ENCODE data around the gene RARRES2. TPM values are rescaled to one million over a fixed set of nuclear protein-coding genes. Genes with fewer than 3 reads are reported as not detected.

The RARRES2 gene
- total and polyA plus RNA-seq, 4 donors: 65.9 to 198 (median 97.0) TPM

GRCh38 chr7:150379441-150380379, 38.3 kb upstream of the RARRES2 start:
- intact Hi-C loops (cut with DNase I): loop anchor here (1.0 to 10.0 kb wide), 4 partner anchors 11 to 95 kb away; partner anchors contain the start of genes RARRES2 (in 1 of the 2) and REPIN1 (in 1 of the 2)
- Histone ChIP-seq H3K9me3 (ENCODE audit: control insufficient read depth, low read length) (no peaks in the 10 kb centered on the region), H3K36me3 (ENCODE audit: control insufficient read depth in 1 of 2, insufficient read depth in 2 of 2, low read length in 1 of 2) (no peaks in the 10 kb centered on the region), H3K27me3 (ENCODE audit: control insufficient read depth in 1 of 2, insufficient read depth in 2 of 2, low read length in 1 of 2) (no peaks in the 10 kb centered on the region), H3K4me1 (ENCODE audit: control insufficient read depth in 1 of 2, insufficient read depth in 2 of 2, low read length in 2 of 2) (no peaks in the 10 kb centered on the region), H3K4me3 (ENCODE audit: low read length in 2 of 2) (peak overlapping the region; percentile 75 to 92), H3K27ac (ENCODE audit: low read depth in 1 of 2, low read length in 2 of 2) (no peak overlapping the region)
- no peak for DNase-seq
- peak; percentile 73 for ATAC-seq (ENCODE audit: low FRiP score)
- WGBS, 2 donors: 1% methylated on average over 44 to 52 of the region's 52 CpGs

DNA sequence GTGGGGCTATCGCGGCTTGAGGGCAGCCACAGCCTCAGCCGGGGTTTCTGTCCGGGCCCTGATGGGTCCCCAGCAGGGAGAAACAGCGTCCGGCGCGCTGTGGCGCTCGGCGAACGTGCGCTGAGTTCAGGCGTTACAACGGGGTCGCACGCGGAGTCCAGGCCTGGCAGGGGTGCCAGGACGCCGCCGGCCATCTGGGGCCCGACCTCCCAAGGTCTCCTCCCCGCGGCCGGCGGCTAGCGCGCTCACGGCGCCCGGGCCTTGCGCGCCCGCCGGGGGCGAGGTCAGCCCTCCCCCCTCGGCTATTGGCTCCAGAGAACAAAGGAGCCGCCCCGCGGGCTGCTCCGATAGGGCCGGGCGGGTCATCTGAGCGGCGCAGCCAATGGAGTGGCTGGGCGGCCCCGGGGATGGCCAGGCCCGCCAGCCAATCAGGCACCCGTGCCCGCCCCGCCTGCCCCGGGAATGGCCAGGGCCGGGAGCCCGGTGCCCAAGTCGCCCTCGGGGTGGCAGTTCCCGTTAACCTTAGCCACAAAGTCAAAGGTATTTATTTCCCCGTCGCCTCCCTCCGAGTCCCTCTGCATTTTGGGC, 37.5 kb upstream of the RARRES2 start, which contains the start of gene ZNF775:
TSS of gene ZNF775 (plus strand) at position 478 of the 588 bp plus-strand sequence. CDS start 9,141 bp downstream, outside the sequence.
- WGBS, 2 donors: 0 to 1% methylated on average over 55 to 60 of the region's 60 CpGs
- no peaks in the 10 kb centered on the region for H3K27me3 ChIP-seq (ENCODE audit: control insufficient read depth in 1 of 2, insufficient read depth in 2 of 2, low read length in 1 of 2)
- ATAC-seq (ENCODE audit: low FRiP score): peak; percentile 99
- H3K4me1 ChIP-seq (ENCODE audit: control insufficient read depth in 1 of 2, insufficient read depth in 2 of 2, low read length in 2 of 2): no peaks in the 10 kb centered on the region
- intact Hi-C loops (cut with DNase I): loop anchor here (1.0 to 5.0 kb wide), 3 partner anchors 11 to 37 kb away; partner anchors contain the start of genes RARRES2 (in 1 of the 2) and REPIN1 (in 1 of the 2)
- no peaks in the 10 kb centered on the region for H3K9me3 ChIP-seq (ENCODE audit: control insufficient read depth, low read length)
- DNase-seq: peak; percentile 97 to 98
- peak within 1 kb of the TSS in 1 of 2 donors; percentile 12 for H3K27ac ChIP-seq (ENCODE audit: low read depth in 1 of 2, low read length in 2 of 2)
- peak within 1 kb of the TSS; percentile 75 to 92 for H3K4me3 ChIP-seq (ENCODE audit: low read length in 2 of 2)
- H3K36me3 ChIP-seq (ENCODE audit: control insufficient read depth in 1 of 2, insufficient read depth in 2 of 2, low read length in 1 of 2): no peaks in the 10 kb centered on the region

GRCh38 chr7:150378115-150378852, 36.9 kb upstream of the RARRES2 start:
- DNase-seq: no peak
- 11 to 12% methylated on average over 32 of the region's 32 CpGs for WGBS, 2 donors
- H3K27me3 ChIP-seq (ENCODE audit: control insufficient read depth in 1 of 2, insufficient read depth in 2 of 2, low read length in 1 of 2): no peaks in the 10 kb centered on the region
- peak overlapping the region; percentile 5 to 51 for H3K4me3 ChIP-seq (ENCODE audit: low read length in 2 of 2)
- peak overlapping the region in 1 of 2 donors; percentile 12 for H3K27ac ChIP-seq (ENCODE audit: low read depth in 1 of 2, low read length in 2 of 2)
- H3K9me3 ChIP-seq (ENCODE audit: control insufficient read depth, low read length): no peaks in the 10 kb centered on the region
- intact Hi-C loops (cut with DNase I): loop anchor here (2.0 to 5.0 kb wide), 2 partner anchors 27 to 36 kb away; partner anchors contain the start of gene RARRES2 (in 1 of the 2)
- no peaks in the 10 kb centered on the region for H3K4me1 ChIP-seq (ENCODE audit: control insufficient read depth in 1 of 2, insufficient read depth in 2 of 2, low read length in 2 of 2)
- no peaks in the 10 kb centered on the region for H3K36me3 ChIP-seq (ENCODE audit: control insufficient read depth in 1 of 2, insufficient read depth in 2 of 2, low read length in 1 of 2)
- peak; percentile 4 for ATAC-seq (ENCODE audit: low FRiP score)

DNA sequence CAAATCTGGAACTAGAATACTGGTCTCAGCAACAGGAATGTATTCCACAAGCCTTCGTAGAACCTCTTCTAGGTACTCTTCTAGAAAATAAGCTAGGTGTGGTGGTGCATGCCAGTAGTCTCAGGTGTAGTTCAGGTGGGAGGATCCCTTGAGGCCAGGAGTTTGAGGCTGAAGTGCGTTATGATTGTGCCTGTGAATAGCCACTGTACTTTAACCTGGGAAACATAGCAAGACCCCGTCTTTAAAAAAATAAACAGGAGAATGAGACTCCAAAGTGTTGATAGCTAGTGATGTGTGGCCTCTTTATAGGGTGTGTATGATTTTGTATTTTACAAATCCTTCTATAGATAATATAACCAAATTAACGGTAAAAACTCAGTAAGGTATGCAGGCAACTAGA, 36.2 kb upstream of the RARRES2 start:
- 70 to 71% methylated on average over 4 of the region's 4 CpGs for WGBS, 2 donors
- H3K36me3 ChIP-seq (ENCODE audit: control insufficient read depth in 1 of 2, insufficient read depth in 2 of 2, low read length in 1 of 2): no peaks in the 10 kb centered on the region
- ATAC-seq (ENCODE audit: low FRiP score): no peak

DNA sequence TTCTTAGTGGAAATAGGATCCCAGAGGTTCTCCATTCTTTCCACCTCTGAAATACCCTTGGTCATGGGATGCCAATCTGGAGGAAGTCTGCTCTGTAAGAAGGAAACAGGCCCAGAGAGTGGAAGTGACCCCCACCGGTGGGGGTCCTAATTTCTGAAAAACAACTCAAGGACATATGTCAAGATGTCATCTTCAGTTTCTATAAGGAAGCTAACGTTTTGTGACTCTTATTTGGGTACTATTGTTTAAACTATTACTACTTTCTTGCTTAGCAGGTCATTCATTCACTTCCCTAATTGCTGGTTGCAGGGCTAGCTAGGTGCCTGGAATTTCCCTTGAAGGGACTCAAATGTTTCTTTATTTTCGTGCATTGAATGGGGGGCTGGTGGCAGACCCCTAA, 35.8 kb upstream of the RARRES2 start:
- Histone ChIP-seq H3K4me1 (ENCODE audit: control insufficient read depth in 1 of 2, insufficient read depth in 2 of 2, low read length in 2 of 2) (no peaks in the 10 kb centered on the region), H3K36me3 (ENCODE audit: control insufficient read depth in 1 of 2, insufficient read depth in 2 of 2, low read length in 1 of 2) (no peaks in the 10 kb centered on the region), H3K27me3 (ENCODE audit: control insufficient read depth in 1 of 2, insufficient read depth in 2 of 2, low read length in 1 of 2) (no peaks in the 10 kb centered on the region), H3K27ac (ENCODE audit: low read depth in 1 of 2, low read length in 2 of 2) (no peak overlapping the region), H3K9me3 (ENCODE audit: control insufficient read depth, low read length) (no peaks in the 10 kb centered on the region), H3K4me3 (ENCODE audit: low read length in 2 of 2) (no peak overlapping the region)
- intact Hi-C loops (cut with DNase I): loop anchor here in 1 of 2 donors (5.0 kb wide), 1 partner anchor 35 kb away; the partner anchor contains the start of gene RARRES2
- no peak for DNase-seq
- ATAC-seq (ENCODE audit: low FRiP score): no peak
- 43 to 47% methylated on average over 3 of the region's 3 CpGs for WGBS, 2 donors

More for the DNA sequence above, 36.2 kb upstream of the RARRES2 start:
- no peak for DNase-seq
- H3K4me1 ChIP-seq (ENCODE audit: control insufficient read depth in 1 of 2, insufficient read depth in 2 of 2, low read length in 2 of 2): no peaks in the 10 kb centered on the region
- no peak overlapping the region for H3K4me3 ChIP-seq (ENCODE audit: low read length in 2 of 2)
- H3K9me3 ChIP-seq (ENCODE audit: control insufficient read depth, low read length): no peaks in the 10 kb centered on the region
- intact Hi-C loops (cut with DNase I): loop anchor here (2.0 to 5.0 kb wide), 2 partner anchors 27 to 35 kb away; partner anchors contain the start of gene RARRES2 (in 1 of the 2)
- H3K27ac ChIP-seq (ENCODE audit: low read depth in 1 of 2, low read length in 2 of 2): no peak overlapping the region
- H3K27me3 ChIP-seq (ENCODE audit: control insufficient read depth in 1 of 2, insufficient read depth in 2 of 2, low read length in 1 of 2): no peaks in the 10 kb centered on the region

DNA sequence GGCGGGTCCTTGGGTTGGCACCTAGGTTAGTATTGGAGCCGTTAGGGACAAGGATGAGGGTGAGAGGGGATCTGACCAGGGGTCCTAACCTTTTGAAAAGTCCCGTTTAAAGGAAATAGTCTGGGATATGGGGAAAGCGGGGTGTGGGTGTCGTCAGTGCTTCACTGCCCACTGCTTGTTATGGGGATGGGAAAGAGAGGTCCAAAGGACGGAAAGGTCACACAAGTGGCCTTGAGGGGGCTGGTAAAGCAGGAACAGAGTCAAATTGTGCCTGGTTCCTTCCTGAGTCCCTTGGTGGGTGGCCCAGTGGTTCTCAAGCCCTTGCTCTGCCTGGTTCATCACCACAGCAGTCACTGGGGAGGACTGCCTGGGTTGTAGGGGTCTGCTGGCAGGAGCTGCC, 35.1 kb upstream of the RARRES2 start:
- H3K27ac ChIP-seq (ENCODE audit: low read depth in 1 of 2, low read length in 2 of 2): no peak overlapping the region
- H3K9me3 ChIP-seq (ENCODE audit: control insufficient read depth, low read length): no peaks in the 10 kb centered on the region
- WGBS, 2 donors: 73 to 74% methylated on average over 6 of the region's 6 CpGs
- no peak overlapping the region for H3K4me3 ChIP-seq (ENCODE audit: low read length in 2 of 2)
- intact Hi-C loops (cut with DNase I): loop anchor here in 1 of 2 donors (5.0 kb wide), 1 partner anchor 34 kb away; the partner anchor contains the start of gene RARRES2
- H3K4me1 ChIP-seq (ENCODE audit: control insufficient read depth in 1 of 2, insufficient read depth in 2 of 2, low read length in 2 of 2): no peaks in the 10 kb centered on the region
- ATAC-seq (ENCODE audit: low FRiP score): no peak
- H3K27me3 ChIP-seq (ENCODE audit: control insufficient read depth in 1 of 2, insufficient read depth in 2 of 2, low read length in 1 of 2): no peaks in the 10 kb centered on the region
- DNase-seq: no peak
- no peaks in the 10 kb centered on the region for H3K36me3 ChIP-seq (ENCODE audit: control insufficient read depth in 1 of 2, insufficient read depth in 2 of 2, low read length in 1 of 2)

DNA sequence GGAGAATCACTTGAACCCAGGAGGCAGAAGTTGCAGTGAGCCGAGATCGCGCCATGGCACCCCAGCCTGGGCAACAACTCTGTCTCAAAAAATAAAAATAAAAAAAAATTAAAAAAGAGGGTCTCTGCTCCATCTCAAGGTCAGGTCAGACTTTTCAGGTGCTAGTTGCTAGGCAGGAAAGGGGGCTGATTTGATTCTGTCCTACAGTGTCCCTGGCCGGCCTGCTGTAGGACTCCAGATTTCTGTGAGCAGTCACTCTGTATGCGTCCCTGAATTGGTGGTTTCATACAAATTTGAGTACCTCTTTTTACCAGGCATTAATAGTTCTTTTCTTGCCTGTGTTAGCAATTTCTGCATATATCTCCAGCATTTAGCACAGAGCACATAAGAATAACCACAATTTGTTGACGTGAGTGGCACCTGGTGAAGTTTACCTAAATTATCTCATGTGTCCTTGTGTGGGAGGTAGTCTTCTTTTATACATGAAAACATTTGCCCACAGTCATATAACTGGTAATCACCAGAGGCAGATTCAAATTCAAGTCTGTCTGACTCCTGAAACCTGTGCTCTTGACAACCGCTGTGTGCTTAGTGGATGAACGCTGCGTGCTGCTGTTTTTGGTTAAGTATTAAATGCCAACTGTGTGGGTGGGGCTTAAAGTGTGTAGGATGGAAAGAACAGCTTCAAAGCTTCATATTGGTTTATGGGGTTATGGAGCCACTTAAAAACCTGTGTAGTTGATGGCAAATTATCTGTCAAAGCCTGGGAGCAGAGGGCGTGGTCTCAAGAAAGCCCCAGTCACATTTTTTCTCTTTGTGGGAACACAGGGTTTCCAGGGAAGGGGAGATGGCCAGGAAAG, 34.5 kb upstream of the RARRES2 start:
- H3K4me3 ChIP-seq (ENCODE audit: low read length in 2 of 2): no peak overlapping the region
- H3K9me3 ChIP-seq (ENCODE audit: control insufficient read depth, low read length): no peaks in the 10 kb centered on the region
- DNase-seq (no peak), ATAC-seq (ENCODE audit: low FRiP score) (no peak)
- intact Hi-C loops (cut with DNase I): loop anchor here in 1 of 2 donors (5.0 kb wide), 1 partner anchor 34 kb away; the partner anchor contains the start of gene RARRES2
- no peaks in the 10 kb centered on the region for H3K27me3 ChIP-seq (ENCODE audit: control insufficient read depth in 1 of 2, insufficient read depth in 2 of 2, low read length in 1 of 2)
- WGBS, 2 donors: 83 to 86% methylated on average over 10 of the region's 10 CpGs
- H3K27ac ChIP-seq (ENCODE audit: low read depth in 1 of 2, low read length in 2 of 2): no peak overlapping the region
- H3K4me1 ChIP-seq (ENCODE audit: control insufficient read depth in 1 of 2, insufficient read depth in 2 of 2, low read length in 2 of 2): no peaks in the 10 kb centered on the region
- H3K36me3 ChIP-seq (ENCODE audit: control insufficient read depth in 1 of 2, insufficient read depth in 2 of 2, low read length in 1 of 2): no peaks in the 10 kb centered on the region

Measured in aorta (tissue), 5 donors.